ENCODE data around the gene CUTA.

GRCh38 chr6:33453393-33454008, 35.6 kb upstream of the CUTA start:
- no peak for TF ChIP-seq FOXA1 (IDR thresholded peaks at IDR 0.05)
- TF ChIP-seq SP1 (IDR thresholded peaks at IDR 0.05) = no peak
- TF ChIP-seq SUZ12 (IDR thresholded peaks at IDR 0.05) = no peak
- no peak for TF ChIP-seq LEF1 (IDR thresholded peaks at IDR 0.05; ENCODE audit: borderline replicate concordance)
- no peak for TF ChIP-seq FOXK2 (IDR thresholded peaks at IDR 0.05)
- TF ChIP-seq HDGF (IDR thresholded peaks at IDR 0.05; ENCODE audit: borderline replicate concordance) = no peak
- no peak for TF ChIP-seq ZNF384 (IDR thresholded peaks at IDR 0.05)
- no peak for TF ChIP-seq BHLHE40 (IDR thresholded peaks at IDR 0.05; ENCODE audit: borderline replicate concordance)
- TF ChIP-seq CTBP1 (IDR thresholded peaks at IDR 0.05; ENCODE audit: borderline replicate concordance) = no peak

Data from HEK293T (cell line).